ENCODE measurements around the gene BEND2.
"Not testable (repeated sequence)": the region's sequence is repeated elsewhere in the genome, so short reads cannot be mapped to it uniquely, and the experiment has no call there.

The BEND2 gene

GRCh38 chrX:18220786-18221185 lies at the start of gene BEND2:
Gene BEND2, minus strand, starts transcription at chrX:18220886. Its CDS starts 136 bp downstream, at chrX:18220750.
- no peak for DNase-seq (ENCODE audit: low spot score)

- DNase-seq (ENCODE audit: low spot score): no peak
These were observed 34.4 kb upstream of the BEND2 start for GRCh38 chrX:18255059-18255458.

- no peak for DNase-seq (ENCODE audit: low spot score)
These were observed 32.1 kb upstream of the BEND2 start for GRCh38 chrX:18252644-18253359.

- DNase-seq (ENCODE audit: low spot score): not testable (repeated sequence)
These were observed 9.0 kb upstream of the BEND2 start for GRCh38 chrX:18229646-18230045.

GRCh38 chrX:18228069-18228468 lies 7.4 kb upstream of the BEND2 start:
- DNase-seq (ENCODE audit: low spot score): no peak

GRCh38 chrX:18227458-18227857 lies 6.8 kb upstream of the BEND2 start:
- DNase-seq (ENCODE audit: low spot score): no peak

- peak; percentile 1 for DNase-seq (ENCODE audit: low spot score)
These were observed 10.2 kb downstream of the BEND2 start for GRCh38 chrX:18210470-18210869.

- DNase-seq (ENCODE audit: low spot score): no peak
These were observed 14.0 kb downstream of the BEND2 start for GRCh38 chrX:18206657-18207056.

- DNase-seq (ENCODE audit: low spot score): no peak
These were observed 17.1 kb downstream of the BEND2 start for GRCh38 chrX:18203631-18204030.

- no peak for DNase-seq (ENCODE audit: low spot score)
These were observed 26.0 kb downstream of the BEND2 start for GRCh38 chrX:18194688-18195087.

GRCh38 chrX:18179446-18179845 lies 41.2 kb downstream of the BEND2 start:
- DNase-seq (ENCODE audit: low spot score): no peak

- DNase-seq (ENCODE audit: low spot score): peak; percentile 2
These were observed 45.7 kb downstream of the BEND2 start for GRCh38 chrX:18174971-18175370.

GRCh38 chrX:18174209-18174608 lies 46.5 kb downstream of the BEND2 start:
- no peak for DNase-seq (ENCODE audit: low spot score)

GRCh38 chrX:18173494-18174180 lies 47.0 kb downstream of the BEND2 start:
- DNase-seq (ENCODE audit: low spot score): peak; percentile 1

- DNase-seq (ENCODE audit: low spot score): no peak
These were observed 47.7 kb downstream of the BEND2 start for GRCh38 chrX:18172970-18173369.

- DNase-seq (ENCODE audit: low spot score): no peak
These were observed 49.8 kb downstream of the BEND2 start for GRCh38 chrX:18170910-18171309.

- no peak for DNase-seq (ENCODE audit: low spot score)
These were observed 54.6 kb downstream of the BEND2 start for GRCh38 chrX:18166068-18166467.

GRCh38 chrX:18160369-18160768 lies 60.3 kb downstream of the BEND2 start:
- DNase-seq (ENCODE audit: low spot score): no peak

GRCh38 chrX:18158963-18159362 lies 61.7 kb downstream of the BEND2 start:
- no peak for DNase-seq (ENCODE audit: low spot score)

- DNase-seq (ENCODE audit: low spot score): no peak
These were observed 69.0 kb downstream of the BEND2 start for GRCh38 chrX:18151649-18152048.

GRCh38 chrX:18151157-18151556 lies 69.5 kb downstream of the BEND2 start:
- DNase-seq (ENCODE audit: low spot score): no peak

- DNase-seq (ENCODE audit: low spot score): no peak
These were observed 71.2 kb downstream of the BEND2 start for GRCh38 chrX:18149454-18149853.

- no peak for DNase-seq (ENCODE audit: low spot score)
These were observed 73.7 kb downstream of the BEND2 start for GRCh38 chrX:18146954-18147353.

- DNase-seq (ENCODE audit: low spot score): no peak
These were observed 74.7 kb downstream of the BEND2 start for GRCh38 chrX:18146009-18146408.

All from Ammon's horn (tissue), 1 donor.